Uterus (tissue), 2 donors: ENCODE results near the gene HES4.

ENCODE experiments used
- CTCF ChIP-seq, 4 experiments: fragments of 200-600 bp in 2 of 4; fragments of 450-650 bp in 2 of 4; sonication (generic) in 2 of 4; IDR thresholded peaks; one replicate each; pipeline ENCODE4 v1.5.1; 2016 to 2019; ENCODE audit warnings: antibody characterized with exemption in 4 of 4, mild to moderate bottlenecking in 2 of 4, moderate library complexity in 1 of 4
- POLR2A ChIP-seq, 2 donors: fragments of 450-650 bp; IDR thresholded peaks; one replicate each; pipeline ENCODE4 v1.6.1; 2016; ENCODE audit warnings: antibody characterized with exemption in 2 of 2, mild to moderate bottlenecking in 1 of 2, moderate library complexity in 1 of 2

DNA sequence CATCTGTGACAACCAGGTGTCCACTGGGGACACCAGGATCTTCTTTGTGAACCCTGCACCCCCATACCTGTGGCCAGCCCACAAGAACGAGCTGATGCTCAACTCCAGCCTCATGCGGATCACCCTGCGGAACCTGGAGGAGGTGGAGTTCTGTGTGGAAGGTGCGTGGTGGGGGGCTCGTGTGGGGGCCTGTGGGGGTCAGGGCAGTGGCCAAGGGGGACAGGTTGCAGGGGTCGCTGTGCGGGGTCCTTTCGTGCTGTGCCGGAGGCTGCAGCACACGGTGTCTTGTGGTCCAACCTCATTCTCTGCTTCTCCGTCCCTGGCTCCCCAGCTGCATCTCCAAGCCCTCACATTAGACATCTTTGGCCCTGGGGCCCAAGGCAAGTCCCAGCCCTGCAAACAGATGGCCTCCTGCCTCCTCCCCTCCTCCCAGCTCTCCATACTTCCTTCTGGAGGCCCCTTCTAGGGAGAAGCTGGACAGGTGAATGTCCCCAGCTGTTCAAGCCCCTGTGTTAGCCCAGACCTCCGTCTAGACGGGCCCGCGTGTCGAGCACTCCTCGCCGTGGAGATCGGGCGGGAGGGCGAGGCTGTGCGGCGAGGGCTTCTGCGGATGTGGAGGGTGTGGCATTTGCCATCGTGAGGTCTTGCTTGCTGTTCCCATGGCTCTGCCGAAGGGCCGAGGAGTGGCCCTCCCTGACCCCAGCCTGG, 22.6 kb upstream of the HES4 start:
- TF ChIP-seq CTCF (IDR thresholded peaks at IDR 0.05) (no peak), POLR2A (IDR thresholded peaks at IDR 0.05) (no peak)
